HUDEP-2 (cell line): ENCODE results near the gene TOMM70.
A peak's percentile ranks its signal among the peaks of the same experiment; 100 is the strongest.

Experiments used
- DNase-seq, 76 experiments: peaks; one replicate each; lab custom pipeline; 2025; ENCODE audit not compliant: unreplicated experiment in 76 of 76; lab: John Stamatoyannopoulos, UW

The TOMM70 gene

DNA sequence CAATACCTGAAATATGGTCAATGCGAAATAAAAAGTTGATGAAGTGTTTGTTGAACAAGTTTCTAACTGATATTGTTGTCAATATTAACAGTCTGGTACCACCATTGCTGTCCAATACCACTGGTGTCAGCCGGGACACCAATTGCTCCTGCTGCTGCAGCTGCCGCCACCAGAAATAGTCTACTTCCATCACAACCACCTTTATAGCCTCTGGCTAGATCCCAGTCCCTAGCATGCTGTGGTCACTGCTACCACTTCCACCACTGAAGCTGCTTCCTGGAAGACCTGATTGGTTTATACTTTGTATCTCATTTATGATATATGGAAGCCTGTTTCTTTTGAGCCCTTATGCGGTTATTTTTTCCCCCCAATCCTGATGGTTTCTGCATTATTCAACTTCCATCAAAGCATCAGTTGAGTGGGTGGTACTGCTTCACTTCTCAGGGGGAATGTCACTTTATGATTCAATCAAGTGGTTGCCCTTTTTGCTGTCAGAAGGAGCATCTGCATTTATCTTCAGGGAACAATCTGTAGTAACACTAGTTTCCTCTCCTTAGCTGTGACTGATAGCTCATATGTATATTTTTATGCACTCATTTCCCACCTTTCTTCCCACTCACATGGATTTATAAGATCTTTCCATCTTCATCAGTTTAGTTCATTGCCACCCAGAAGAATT lies 12.2 kb upstream of the TOMM70 start:
- DNase-seq, result no peak

DNA sequence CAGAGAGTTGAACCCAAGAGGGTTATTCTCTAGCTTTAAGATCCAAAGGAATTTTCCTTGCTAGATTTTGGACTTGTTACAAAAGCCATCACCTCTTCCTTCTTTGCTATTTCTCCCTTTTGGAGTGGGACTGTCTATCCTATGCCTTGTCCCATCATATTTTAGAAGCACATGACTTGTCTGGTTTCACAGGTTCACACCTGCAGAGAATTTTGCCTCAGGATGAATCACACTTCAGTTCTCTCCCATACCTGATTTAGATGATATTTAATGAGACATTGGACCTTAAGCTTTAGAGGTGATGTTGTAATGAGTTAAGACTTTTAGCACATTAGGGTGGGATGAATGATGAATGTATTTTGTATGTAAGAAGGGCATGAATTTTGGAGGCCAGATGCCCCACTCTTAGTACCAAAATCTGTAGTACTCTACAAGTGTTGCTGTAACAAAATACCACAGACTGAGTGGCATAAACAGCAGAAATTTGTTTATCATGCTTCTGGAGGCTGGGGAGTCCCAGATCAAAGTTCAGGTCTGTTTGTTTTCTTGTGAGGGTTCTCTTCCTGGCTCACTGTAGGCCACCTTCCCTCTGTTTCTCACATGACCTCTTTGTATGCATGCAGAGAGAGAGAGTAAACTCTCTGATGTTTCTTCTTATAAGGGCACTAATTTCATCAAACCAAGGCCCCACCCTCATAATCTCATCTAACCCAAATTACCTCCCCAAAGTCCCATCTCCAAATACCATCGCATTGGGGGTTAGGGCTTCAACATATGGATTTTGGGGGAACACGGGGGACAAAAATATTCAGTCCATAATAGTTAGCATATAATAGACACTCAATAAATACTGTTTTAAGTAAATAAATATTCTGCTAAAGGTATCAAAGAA lies 10.4 kb upstream of the TOMM70 start:
- no peak for DNase-seq

DNA sequence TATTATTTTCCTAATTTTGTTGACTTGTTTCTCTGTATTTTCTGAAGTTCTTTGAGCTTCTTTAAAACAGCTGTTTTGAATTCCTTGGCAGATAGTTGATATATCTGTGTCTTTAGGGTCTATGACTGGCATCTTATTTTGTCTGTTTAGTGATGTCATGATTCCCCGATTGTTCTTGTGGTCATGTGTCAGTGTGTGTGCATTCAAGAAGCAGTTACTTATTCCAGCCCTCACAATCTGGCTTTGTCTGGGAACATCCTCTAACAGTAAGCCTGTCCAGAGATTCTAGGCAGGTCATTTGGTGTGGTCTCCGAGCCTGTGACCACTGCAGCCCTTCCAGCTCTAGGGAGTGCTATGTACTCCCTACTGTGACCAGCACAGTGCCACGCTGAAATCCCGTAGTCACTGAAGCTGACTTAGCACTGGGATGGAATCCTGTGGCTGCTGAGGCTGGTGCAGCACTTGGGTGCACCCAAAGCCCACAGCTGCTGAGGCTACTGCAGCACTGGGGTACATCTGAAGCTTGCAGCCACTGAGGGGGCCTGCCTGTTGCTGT lies 7.2 kb upstream of the TOMM70 start:
- DNase-seq, result no peak

DNA sequence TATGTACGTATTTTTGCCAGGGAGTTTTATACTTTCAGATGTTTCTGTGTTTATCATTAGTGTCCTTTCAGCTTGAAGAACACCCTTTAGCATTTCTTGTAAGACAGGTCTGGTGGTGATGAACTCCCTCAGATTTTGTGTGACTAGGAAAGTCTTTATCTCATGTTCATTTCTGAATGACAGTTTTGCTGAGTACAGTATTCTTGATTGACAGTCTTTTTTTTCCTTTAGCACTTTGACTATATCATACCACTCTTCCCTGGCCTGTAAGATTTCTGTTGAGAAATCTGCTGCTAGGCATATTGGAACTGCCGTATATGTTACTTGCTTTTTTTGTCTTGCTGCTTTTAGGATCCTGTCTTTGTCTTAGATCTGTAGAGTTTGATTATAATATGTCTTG lies 6.3 kb upstream of the TOMM70 start:
- DNase-seq, result no peak

DNA sequence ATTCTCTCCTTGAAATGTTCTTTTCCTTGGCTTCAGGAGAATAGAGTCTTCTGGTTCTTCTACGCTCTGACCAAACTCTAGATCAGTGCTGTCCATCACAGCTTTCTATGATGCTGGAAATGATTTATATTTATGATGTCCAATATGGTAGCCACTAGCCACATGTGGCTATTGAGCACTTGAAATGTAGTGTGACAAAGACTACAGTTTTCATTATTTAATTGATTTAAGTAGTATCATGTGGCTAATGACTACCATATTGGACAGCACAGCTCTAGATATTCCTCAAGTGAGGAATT lies 3.3 kb upstream of the TOMM70 start:
- DNase-seq, result no peak

DNA sequence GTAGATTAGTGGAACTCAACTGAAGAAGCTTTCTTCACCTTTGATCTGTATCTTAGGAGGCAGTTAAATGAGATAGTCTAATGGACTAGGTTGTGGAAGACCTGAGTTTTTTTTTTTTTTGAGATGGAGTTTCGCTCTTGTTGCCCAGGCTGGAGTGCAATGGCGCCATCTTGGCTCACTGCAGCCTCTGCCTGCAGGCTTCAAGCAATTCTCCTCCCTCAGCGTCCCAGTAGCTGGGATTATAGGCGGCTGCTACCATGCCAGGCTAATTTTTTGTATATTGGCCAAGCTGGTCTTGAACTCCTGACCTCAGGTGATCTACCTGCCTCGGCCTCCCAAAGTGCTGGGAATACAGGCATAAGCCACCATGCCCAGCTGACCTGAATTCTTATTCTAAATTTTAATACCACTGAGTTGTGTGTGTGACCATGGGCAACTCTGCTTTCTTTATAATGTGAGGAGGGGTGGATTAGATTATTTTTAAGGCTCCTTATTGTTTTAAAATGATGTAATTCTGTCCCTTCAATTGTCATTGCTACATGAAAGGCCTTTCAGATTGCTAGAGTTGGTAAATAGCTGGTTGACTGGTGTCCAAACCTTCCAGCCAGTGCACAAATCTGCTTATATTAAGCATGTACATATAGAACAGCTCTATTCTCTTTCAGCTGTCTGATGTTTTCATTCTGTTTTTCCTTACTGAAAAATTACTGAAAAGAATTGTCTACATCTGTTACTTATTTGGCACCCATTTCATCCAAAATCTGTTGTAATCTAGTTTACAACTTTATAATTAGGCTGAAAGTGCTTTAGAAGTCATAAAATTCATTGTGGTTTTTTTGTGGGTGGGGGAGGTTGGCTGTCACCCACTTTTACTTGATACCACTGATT lies 2.7 kb upstream of the TOMM70 start:
- peak in 36 of 76 experiments; percentile 2 to 48 (median 16) for DNase-seq

DNA sequence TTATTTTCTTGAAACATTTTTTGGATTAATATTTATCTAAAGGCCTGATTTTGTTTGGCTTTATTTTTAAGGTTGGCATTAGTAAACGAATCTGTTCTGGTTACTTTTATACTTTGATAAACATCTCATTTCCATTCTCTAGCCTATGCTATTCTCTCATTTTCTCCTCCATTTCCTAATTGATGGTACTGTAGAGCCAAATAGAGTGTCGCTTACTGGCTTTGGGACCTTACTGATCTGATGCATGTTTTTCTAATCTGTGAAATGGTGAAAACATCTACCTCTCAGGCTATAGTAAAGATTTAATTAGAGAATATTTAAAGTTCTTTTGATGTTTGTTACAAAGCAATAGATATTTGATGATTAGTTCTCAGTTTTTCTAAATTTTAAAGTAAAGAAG lies 2.0 kb upstream of the TOMM70 start:
- peak in 3 of 76 experiments; percentile 6 to 29 (median 7) for DNase-seq

DNA sequence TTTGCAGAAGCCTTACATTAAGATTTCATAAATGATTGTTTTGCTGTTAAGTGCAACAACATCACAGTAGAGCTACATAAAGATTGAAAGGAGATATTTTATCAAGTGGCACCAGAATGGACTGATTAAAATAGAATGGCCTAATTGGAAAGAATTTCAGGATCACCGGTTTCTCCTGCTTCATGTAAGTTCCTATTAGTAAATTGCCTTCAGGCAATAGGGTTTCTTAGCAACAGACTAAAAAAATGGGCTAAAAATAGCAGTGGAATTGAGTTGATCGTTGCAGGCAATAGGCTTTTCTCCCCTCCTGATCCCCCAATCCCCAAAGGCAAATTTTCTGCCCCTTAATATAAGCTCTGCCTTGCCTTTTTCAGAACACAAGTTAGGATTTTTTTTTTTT lies 1.4 kb upstream of the TOMM70 start:
- peak in 4 of 76 experiments; percentile 3 to 21 (median 17) for DNase-seq

DNA sequence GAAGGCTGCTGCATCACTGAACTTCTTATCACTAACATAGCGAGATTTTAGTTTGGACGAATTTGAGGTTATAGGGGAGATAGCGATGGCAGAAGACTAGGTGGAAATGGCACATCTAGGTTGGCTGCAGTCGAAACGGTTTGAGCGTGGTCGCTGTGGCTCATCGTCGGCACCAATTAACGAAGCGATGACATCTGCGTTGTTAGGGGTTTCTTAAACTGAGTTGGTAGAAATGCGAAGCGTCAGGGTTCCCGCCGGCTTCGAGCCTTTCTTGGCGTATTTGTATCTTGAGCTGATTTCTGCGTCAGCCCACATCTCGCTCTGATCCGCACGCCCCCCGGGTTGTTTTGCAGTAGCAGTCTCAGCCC lies 769 bp upstream of the TOMM70 start:
- DNase-seq, result peak in 39 of 76 experiments; percentile 7 to 72 (median 34)

DNA sequence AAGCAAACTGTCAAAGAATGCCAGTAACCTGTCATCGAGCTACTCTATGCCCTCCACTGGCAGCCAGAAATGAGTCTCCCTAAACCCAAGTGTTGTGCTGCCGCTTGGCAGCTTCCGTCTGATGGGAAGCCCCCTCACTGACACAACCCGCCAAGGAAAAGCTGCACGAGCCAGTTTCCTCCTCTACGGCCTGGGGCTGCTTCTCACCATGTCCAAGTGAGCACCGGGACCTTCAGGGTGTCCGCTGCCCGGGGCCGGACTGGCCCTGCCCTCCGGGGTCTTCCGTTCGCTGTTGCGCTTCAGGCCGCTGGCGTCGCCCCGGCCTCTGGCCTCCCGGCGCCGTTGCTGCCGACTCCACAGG lies 490 bp downstream of the TOMM70 start:
- peak in 1 of 76 experiments; percentile 3 for DNase-seq

DNA sequence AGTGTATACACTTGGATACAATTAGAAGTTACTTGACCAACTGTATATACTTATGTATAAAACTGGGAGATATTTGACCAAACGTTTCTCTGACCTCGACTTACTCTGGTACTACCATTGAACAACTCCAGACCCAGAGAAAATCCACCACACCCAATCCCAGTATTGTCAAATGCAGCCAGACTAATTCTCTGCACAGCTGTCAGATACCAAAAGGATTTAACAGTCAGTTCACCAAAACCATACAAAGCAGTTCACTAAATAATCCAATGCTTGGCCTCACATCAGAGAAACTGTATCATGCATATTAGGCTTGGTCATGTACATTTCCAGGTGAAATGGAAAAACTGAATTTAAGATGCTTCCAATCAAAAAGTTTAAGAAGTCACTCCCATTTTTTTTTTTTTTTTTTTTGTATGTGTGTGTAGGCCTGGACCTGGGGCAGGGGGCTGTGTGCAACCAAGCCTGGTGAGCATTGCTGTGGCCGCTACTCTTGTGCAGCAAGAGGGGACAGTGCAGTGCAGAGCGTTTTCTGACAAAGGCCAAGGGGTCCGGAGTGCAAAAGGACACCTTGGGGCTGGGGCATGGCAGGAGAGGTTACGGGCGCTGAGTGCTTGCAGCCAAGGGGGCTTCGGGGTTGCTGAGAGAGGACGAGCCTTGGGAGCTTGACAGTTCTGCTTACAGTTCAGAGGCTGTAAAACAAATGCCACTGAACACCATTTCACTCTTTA lies 1.4 kb downstream of the TOMM70 start:
- DNase-seq, result no peak

DNA sequence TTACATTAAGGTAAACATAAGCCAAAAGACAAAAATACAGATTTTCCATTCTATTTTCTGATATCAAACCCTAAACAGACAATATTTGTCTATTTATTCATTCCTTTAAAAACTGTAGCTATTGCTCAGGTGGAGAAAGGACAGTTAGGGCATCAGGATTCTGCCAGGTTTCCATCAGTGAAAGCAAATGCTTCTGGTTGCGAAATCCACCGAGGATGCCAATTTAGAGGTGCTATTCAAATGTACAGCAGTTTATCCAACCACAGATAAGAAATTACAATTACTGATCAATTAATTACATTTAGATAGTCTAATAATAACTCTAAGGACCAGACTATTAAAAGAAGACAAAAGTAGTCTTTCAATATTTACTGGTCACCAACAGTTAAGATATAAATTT lies 3.9 kb downstream of the TOMM70 start:
- no peak for DNase-seq

DNA sequence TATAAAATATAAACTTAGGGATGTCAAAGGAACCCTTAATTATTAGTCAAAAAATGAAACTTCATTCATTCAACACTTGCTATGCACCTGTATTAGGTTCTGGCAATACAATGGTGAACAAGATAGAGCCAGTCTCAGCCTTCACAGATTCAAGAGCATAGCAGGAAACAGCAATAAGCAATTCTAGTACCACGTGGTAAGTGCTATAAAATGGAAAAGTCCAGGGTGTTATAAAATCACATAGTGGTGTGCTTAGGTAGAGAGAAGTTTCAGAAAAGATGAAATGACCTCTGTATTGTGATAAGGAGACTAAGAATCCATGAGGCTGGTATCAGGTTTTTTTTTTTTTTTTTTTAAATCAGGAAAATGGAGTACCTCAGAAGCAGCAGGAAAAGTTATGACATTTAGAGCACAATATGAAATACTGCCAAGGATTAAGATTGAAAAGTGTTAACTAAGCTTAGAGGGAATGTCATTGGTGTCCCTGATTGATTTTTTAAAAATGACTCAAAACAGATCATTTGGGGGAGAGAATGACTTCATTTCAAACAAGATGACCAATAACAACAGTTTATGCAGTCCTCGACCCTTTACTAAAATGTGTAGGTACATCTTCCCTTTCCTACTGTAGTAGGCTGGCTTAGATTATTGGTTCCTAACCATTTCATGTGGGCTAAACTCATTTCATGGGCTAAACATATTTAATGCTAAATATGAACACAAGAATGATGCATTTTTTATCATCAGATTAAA lies 5.0 kb downstream of the TOMM70 start:
- DNase-seq, result no peak

DNA sequence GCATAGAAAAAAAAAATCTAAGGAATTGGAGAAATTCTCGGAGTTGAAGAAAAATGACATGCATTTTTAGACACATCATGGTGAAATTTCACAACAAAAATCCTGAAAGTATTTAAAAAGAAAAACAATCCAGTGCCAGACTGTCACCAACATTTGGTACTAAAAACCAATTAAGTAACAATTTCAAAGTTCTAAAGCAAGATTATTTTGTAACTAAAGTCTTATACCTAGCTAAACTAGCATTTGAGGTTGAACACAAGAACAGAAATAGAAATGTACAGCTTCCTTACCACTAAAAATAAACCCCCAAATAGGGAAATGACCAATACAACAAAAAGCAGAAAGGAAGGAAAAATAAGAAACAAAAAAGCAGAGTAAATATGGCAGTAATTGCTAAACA lies 11.9 kb downstream of the TOMM70 start:
- DNase-seq, result no peak

DNA sequence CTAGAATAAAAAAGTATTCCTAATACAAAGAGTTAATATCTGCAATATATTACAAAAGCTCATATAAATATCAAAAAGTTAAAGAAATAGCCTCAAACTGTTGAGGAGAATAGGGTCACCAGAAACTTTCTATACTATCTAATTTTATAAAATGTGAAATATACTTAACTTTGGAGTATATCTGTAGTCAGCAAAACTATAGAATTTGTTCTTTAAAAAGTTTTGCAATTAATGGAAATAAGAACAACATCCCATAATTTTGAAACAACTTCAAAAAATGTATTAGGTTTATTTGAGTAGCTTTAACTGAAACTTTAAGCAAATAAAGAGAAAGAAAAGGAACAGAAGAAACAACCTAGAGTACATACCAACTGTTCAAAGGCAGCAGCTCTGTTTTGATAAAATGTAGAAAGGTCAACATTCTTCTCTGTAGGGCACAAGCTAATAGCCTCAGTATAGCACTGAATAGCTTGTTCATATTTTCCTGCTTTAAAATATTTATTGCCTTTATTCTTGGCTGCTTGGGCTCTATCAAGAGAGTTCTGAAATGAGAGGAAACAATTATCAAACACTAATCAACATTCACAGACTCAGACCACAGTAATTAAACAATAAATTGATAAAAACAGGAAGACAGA lies 14.3 kb downstream of the TOMM70 start:
- no peak for DNase-seq

DNA sequence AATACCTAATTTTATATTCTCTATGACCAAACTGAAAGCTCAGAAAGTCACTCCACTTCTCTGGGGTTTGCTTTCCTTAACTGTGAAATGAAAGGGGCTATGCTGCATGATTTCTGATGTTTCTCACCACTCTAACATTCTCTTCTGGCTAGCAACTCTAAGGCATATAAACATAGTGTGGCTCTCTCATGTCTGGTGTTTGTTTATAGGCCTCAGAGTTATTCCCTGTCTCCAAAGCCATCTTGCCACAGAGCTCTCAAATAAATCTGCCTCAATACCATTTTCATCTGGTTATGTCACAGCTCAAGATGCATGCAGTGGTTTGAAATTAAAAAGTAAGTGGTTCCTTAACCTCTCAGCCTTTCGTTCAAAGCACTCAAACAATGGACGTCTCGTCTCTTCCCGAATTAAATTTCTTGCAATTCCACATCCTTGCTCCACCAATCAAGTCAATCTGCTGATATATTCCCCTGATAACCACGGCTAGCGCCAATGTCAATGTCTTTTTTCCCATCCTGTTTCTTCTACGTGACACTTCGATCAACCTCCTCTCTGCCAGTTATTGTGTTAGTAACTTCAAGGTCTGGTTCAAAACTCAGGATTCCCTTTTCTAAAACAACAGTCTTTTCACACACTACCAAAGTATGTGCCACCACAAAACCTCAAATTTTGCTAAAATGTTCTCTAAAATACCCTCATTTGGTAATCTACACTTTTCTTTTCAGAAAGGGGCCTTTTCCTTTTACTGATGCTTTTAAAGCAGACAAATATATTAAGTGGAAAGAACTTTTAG lies 16.0 kb downstream of the TOMM70 start:
- no peak for DNase-seq

DNA sequence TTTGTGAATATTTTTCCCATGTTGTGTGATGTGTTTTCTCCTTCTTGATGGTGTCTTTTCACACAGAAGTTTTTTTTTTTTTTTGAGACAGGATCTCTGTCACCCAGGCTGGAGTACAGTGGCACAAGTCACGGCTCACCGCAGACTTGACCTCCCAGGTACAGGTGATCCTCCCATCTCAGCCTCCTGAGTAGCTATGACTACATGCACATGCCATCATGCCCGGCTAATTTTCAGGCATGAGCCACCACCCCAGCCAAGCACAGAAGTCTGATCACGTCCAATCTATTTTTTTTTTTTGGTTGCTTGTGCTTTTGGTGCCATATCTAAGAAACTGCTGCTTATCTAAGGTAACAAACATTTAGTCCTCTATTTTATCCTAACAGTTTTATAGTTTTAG lies 24.6 kb downstream of the TOMM70 start:
- DNase-seq, result no peak

DNA sequence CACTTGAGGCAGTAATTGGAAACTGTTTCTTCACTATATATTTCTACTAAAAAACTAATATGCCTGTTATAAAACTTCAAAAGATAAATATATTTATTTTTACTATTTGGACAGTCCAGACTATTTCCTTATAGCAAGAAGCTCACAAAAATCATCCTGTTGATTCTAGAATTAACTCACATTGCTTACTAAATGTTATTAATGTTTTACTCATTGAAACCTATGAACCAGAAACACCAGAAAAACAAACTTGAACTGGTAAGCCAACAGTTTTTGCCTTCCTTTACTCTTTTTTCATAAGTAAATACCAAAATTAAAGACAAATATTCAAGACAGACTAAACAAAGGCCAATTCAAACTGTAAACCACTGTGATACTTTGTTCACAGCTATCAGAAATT lies 26.4 kb downstream of the TOMM70 start:
- no peak for DNase-seq

DNA sequence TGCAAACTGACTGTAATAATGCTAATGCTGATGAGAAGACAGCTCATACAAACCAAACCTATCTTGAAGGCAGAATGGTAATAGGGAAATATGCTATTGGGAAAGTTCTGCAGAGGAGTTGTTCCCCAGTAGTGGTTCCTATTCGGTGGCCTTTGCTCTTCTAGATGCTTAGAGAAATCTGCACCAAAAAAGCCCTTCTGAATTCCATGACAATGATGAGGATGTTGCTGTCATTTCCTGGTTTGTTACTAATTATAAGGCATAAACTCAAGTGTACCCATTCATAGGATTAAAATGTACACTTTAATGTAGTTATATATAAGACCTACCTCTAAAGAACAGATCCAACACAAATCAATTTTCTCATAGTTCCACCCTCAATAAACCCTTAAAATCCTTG lies 30.1 kb downstream of the TOMM70 start:
- DNase-seq, result no peak
